ENCODE data around the gene SPHK1.

Gene SPHK1

GRCh38 chr17:76408037-76408849 is 23.8 kb downstream of the SPHK1 start:
- DNase-seq, result peak; percentile 65

- no peak for DNase-seq
Observed at GRCh38 chr17:76410328-76410965, 26.0 kb downstream of the SPHK1 start.

GRCh38 chr17:76411247-76411646 is 26.8 kb downstream of the SPHK1 start:
- no peak for DNase-seq

GRCh38 chr17:76414334-76415295 is 30.2 kb downstream of the SPHK1 start:
- DNase-seq, result no peak

GRCh38 chr17:76415786-76416185 is 31.4 kb downstream of the SPHK1 start:
- DNase-seq, result no peak

GRCh38 chr17:76416457-76416856 is 32.0 kb downstream of the SPHK1 start:
- no peak for DNase-seq

- no peak for DNase-seq
Observed at GRCh38 chr17:76416899-76417298, 32.5 kb downstream of the SPHK1 start.

- DNase-seq, result no peak
Observed at GRCh38 chr17:76417499-76418143, 33.2 kb downstream of the SPHK1 start.

- DNase-seq, result no peak
Observed at GRCh38 chr17:76419576-76420260, 35.3 kb downstream of the SPHK1 start.

- no peak for DNase-seq
Observed at GRCh38 chr17:76420356-76421043, 36.1 kb downstream of the SPHK1 start.

GRCh38 chr17:76421044-76421407 is 36.6 kb downstream of the SPHK1 start:
- no peak for DNase-seq

- no peak for DNase-seq
Observed at GRCh38 chr17:76422406-76422805, 38.0 kb downstream of the SPHK1 start.

- DNase-seq, result no peak
Observed at GRCh38 chr17:76422860-76423259, 38.5 kb downstream of the SPHK1 start.

GRCh38 chr17:76426853-76427252 is 42.4 kb downstream of the SPHK1 start:
- DNase-seq, result no peak

- DNase-seq, result no peak
Observed at GRCh38 chr17:76427501-76428231, 43.3 kb downstream of the SPHK1 start.

GRCh38 chr17:76428511-76428910 is 44.1 kb downstream of the SPHK1 start:
- DNase-seq, result no peak

- no peak for DNase-seq
Observed at GRCh38 chr17:76431509-76431908, 47.1 kb downstream of the SPHK1 start.

- DNase-seq, result no peak
Observed at GRCh38 chr17:76432004-76432403, 47.6 kb downstream of the SPHK1 start.

GRCh38 chr17:76432712-76433336 is 48.4 kb downstream of the SPHK1 start:
- no peak for DNase-seq

- DNase-seq, result no peak
Observed at GRCh38 chr17:76433693-76434092, 49.3 kb downstream of the SPHK1 start.
